Measurements from ENCODE around the gene OSBPL8. TPM values are rescaled to one million over a fixed set of nuclear protein-coding genes. Genes with fewer than 3 reads are reported as not detected.

Gene OSBPL8
- total and polyA plus RNA-seq, 8 donors, result 7.7 to 147 (median 29.4) TPM

DNA sequence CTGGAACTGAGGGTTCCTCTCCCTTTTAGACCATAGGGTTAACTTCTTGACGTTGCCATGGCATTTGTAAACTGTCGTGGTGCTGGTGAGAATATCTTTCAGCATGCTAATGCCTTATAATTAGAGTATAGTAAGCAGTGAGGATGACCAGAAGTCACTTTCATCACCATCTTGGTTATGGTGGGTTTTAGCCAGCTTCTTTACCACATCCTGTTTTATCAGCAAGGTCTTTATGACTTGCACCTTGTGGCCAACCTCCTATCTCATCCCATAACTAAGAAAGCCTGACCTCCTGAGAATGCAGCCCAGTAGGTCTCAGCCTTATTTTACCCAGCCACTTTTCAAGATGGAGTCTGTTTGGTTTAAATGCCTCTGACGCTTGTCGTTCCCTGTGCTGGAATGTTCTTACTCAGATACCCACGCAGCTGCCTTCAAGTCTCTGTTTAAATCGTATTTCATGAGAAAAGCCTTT, 255.5 kb downstream of the OSBPL8 start:
- no peak for DNase-seq
- H3K9me3 ChIP-seq, result no peaks in the 10 kb centered on the region
- TF ChIP-seq EP300 (IDR thresholded peaks at IDR 0.05) (no peak), CTCF (IDR thresholded peaks at IDR 0.05) (no peak), POLR2A (IDR thresholded peaks at IDR 0.05) (no peak), POLR2AphosphoS5 (IDR thresholded peaks at IDR 0.05) (no peak)
- WGBS, 5 donors, result 89 to 92% (median 89%) methylated on average over 6 of the region's 6 CpGs
- no peaks in the 10 kb centered on the region for H3K36me3 ChIP-seq
- no peak overlapping the region for H3K4me3 ChIP-seq
- no peak overlapping the region for H3K27ac ChIP-seq
- intact Hi-C loops (cut with DNase I; ENCODE audit: low total_unique reads), result no loop called here
- H3K27me3 ChIP-seq, result no peaks in the 10 kb centered on the region
- no peaks in the 10 kb centered on the region for H3K4me1 ChIP-seq

GRCh38 chr12:76303365-76303764, 256.2 kb downstream of the OSBPL8 start:
- Histone ChIP-seq H3K36me3 (no peaks in the 10 kb centered on the region), H3K9me3 (no peaks in the 10 kb centered on the region), H3K4me3 (no peak overlapping the region), H3K27me3 (no peaks in the 10 kb centered on the region), H3K4me1 (no peaks in the 10 kb centered on the region), H3K27ac (no peak overlapping the region)
- no peak for DNase-seq
- TF ChIP-seq POLR2AphosphoS5 (IDR thresholded peaks at IDR 0.05), result no peak
- no peak for TF ChIP-seq POLR2A (IDR thresholded peaks at IDR 0.05)
- no peak for TF ChIP-seq CTCF (IDR thresholded peaks at IDR 0.05)
- no peak for TF ChIP-seq EP300 (IDR thresholded peaks at IDR 0.05)
- 81 to 95% (median 88%) methylated on average over 2 of the region's 2 CpGs for WGBS, 5 donors
- intact Hi-C loops (cut with DNase I; ENCODE audit: low total_unique reads), result no loop called here

Small RNAs within 50 kb of the gene (small RNA-seq; reads per million reads assigned to genes)
- gene RN7SKP172, result 0 reads per million in 4 donors

Other genes with a start within 250 kb of the OSBPL8 start
- gene BBS10, start 211.4 kb downstream of the OSBPL8 start, total RNA-seq, result 10 to 100 TPM in 2 of 5 donors, 1 to 10 TPM in 2, under 1 TPM in 1; 0.87 to 15.6 (median 9.1) TPM
- gene BBS10, start 211.4 kb downstream of the OSBPL8 start, polyA plus RNA-seq, result 1 to 10 TPM; 1.9 to 4.6 (median 2.0) TPM
- 100 to 1,000 TPM in 1 of 5 donors, 10 to 100 TPM in 3, 1 to 10 TPM in 1; 8.9 to 134 (median 55.5) TPM for gene ZDHHC17, start 204.3 kb upstream of the OSBPL8 start, total RNA-seq
- 1 to 10 TPM; 2.3 to 7.1 (median 4.3) TPM for gene ZDHHC17, start 204.3 kb upstream of the OSBPL8 start, polyA plus RNA-seq

Measured in stomach (tissue), 9 donors.